GM19455 (cell line): ENCODE results near the gene HECTD4.

Source experiments
- ATAC-seq: cut with Tn5 transposase; IDR thresholded peaks from one replicate; pipeline ENCODE4 v1.9.1; 2021; ENCODE audit not compliant: unreplicated experiment

The HECTD4 gene

GRCh38 chr12:112322882-112323547 lies 59.2 kb downstream of the HECTD4 start:
- no peak for ATAC-seq

GRCh38 chr12:112322441-112322840 lies 59.8 kb downstream of the HECTD4 start:
- ATAC-seq = no peak

GRCh38 chr12:112321245-112321644 lies 61.0 kb downstream of the HECTD4 start:
- ATAC-seq = no peak

- ATAC-seq = no peak
These were observed 62.8 kb downstream of the HECTD4 start for GRCh38 chr12:112319395-112319794.

GRCh38 chr12:112317481-112317880 lies 64.8 kb downstream of the HECTD4 start:
- no peak for ATAC-seq

- ATAC-seq = no peak
These were observed 67.2 kb downstream of the HECTD4 start for GRCh38 chr12:112314981-112315380.

GRCh38 chr12:112309797-112310196 lies 72.4 kb downstream of the HECTD4 start:
- ATAC-seq = no peak

GRCh38 chr12:112308652-112309051 lies 73.6 kb downstream of the HECTD4 start:
- ATAC-seq = no peak

- ATAC-seq = no peak
These were observed 74.1 kb downstream of the HECTD4 start for GRCh38 chr12:112308161-112308560.

- no peak for ATAC-seq
These were observed 74.8 kb downstream of the HECTD4 start for GRCh38 chr12:112307317-112308011.

GRCh38 chr12:112305951-112306350 lies 76.3 kb downstream of the HECTD4 start:
- no peak for ATAC-seq

- no peak for ATAC-seq
These were observed 77.8 kb downstream of the HECTD4 start for GRCh38 chr12:112304436-112304835.

GRCh38 chr12:112303799-112304198 lies 78.4 kb downstream of the HECTD4 start:
- no peak for ATAC-seq

- ATAC-seq = peak; percentile 98
These were observed 79.2 kb downstream of the HECTD4 start for GRCh38 chr12:112303004-112303403.

- ATAC-seq = no peak
These were observed 82.5 kb downstream of the HECTD4 start for GRCh38 chr12:112299704-112300103.

- no peak for ATAC-seq
These were observed 85.0 kb downstream of the HECTD4 start for GRCh38 chr12:112297188-112297587.

- ATAC-seq = no peak
These were observed 86.0 kb downstream of the HECTD4 start for GRCh38 chr12:112296183-112296582.

- no peak for ATAC-seq
These were observed 87.4 kb downstream of the HECTD4 start for GRCh38 chr12:112294793-112295192.

GRCh38 chr12:112288638-112289037 lies 93.6 kb downstream of the HECTD4 start:
- no peak for ATAC-seq

- no peak for ATAC-seq
These were observed 96.4 kb downstream of the HECTD4 start for GRCh38 chr12:112285600-112286401.

GRCh38 chr12:112283546-112283945 lies 98.7 kb downstream of the HECTD4 start:
- no peak for ATAC-seq

- no peak for ATAC-seq
These were observed 99.3 kb downstream of the HECTD4 start for GRCh38 chr12:112282920-112283319.
